Astrocyte of the spinal cord (primary cell): ENCODE data around the gene DOCK3.
"Not testable (repeated sequence)": the region's sequence is repeated elsewhere in the genome, so short reads cannot be mapped to it uniquely, and the experiment has no call there.

Experiments used
- DNase-seq: peaks from one replicate; pipeline ENCODE4 v3.0.0; 2011; ENCODE audit warnings: low read depth, low spot score
- H3K4me3 ChIP-seq: 2 replicates; pipeline ENCODE4 v1.5.1; 2011; ENCODE audit warnings: low read depth, mild to moderate bottlenecking, low read length, moderate library complexity
- in situ Hi-C: cut with HindIII; loops from 2 replicates; pipeline ENCODE4 v1.10.0; 2017; ENCODE audit warnings: low sequenced_read_pairs
- TF ChIP-seq, protein P1 (sequence below): IDR thresholded peaks from 2 replicates; pipeline ENCODE4 v1.5.1; 2012; ENCODE audit warnings: low read depth, mild to moderate bottlenecking, low read length, inconsistent platforms

DOCK3 gene

DNA sequence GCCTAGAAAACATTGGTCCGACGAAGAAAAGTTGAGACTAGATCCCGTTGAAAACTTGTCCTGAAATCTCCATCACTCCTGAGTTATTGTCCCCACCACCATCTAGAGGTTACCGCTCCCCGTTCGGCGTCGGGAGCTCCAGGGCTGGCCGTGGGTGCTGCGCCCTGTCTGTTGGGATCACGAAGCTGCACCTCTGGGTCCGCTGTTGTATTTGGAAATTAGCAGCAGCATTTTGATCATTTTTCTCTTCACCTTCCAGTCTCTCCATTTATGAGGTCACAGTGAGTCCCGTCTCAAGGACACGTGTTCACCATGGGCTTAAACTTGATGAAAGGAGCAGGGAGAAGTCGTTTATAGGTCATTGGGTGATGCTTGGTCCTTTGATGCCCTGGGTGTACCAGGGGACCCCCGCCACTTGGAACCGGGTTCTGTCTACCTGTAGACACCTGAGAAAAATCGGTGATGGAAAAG, 710.9 kb downstream of the DOCK3 start:
- in situ Hi-C loops: no loop called here
- DNase-seq: no peak
- TF ChIP-seq, protein P1, sequence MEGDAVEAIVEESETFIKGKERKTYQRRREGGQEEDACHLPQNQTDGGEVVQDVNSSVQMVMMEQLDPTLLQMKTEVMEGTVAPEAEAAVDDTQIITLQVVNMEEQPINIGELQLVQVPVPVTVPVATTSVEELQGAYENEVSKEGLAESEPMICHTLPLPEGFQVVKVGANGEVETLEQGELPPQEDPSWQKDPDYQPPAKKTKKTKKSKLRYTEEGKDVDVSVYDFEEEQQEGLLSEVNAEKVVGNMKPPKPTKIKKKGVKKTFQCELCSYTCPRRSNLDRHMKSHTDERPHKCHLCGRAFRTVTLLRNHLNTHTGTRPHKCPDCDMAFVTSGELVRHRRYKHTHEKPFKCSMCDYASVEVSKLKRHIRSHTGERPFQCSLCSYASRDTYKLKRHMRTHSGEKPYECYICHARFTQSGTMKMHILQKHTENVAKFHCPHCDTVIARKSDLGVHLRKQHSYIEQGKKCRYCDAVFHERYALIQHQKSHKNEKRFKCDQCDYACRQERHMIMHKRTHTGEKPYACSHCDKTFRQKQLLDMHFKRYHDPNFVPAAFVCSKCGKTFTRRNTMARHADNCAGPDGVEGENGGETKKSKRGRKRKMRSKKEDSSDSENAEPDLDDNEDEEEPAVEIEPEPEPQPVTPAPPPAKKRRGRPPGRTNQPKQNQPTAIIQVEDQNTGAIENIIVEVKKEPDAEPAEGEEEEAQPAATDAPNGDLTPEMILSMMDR: no peak
- H3K4me3 ChIP-seq: peak overlapping the region; percentile 96

DNA sequence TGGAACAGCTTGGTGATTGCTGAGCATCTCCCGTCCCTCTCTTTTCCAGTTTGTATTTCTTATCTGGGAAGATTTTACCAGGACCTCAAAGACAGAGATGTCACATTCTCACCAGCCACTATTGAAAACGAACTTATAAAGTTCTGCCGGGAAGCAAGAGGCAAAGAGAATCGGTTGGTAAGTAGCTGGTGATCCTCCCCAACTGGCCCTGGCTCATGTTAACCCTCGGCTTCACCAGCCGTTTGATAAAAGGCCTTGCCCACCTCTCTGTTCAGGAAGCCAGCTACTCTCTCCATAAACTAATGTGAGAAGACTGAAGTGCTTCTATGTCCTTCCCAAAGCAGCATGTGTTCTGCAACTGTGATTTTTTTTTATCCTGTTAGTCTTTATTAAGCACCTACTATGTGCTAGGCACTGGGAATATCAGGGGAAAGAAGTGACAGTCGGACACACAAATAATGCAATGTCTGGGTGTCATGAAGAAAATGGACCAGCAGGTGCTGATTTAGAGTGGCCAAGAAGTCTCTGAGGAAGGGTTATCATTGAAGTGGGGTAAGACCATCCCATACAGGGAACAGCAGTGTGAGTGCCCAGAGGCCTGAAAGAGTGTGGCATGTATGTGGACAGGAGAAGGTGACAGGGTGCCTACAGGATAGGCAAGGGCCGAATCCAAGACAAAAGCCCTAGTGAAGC, 711.6 kb downstream of the DOCK3 start:
- in situ Hi-C loops: no loop called here
- H3K4me3 ChIP-seq: peak overlapping the region; percentile 96

DNA sequence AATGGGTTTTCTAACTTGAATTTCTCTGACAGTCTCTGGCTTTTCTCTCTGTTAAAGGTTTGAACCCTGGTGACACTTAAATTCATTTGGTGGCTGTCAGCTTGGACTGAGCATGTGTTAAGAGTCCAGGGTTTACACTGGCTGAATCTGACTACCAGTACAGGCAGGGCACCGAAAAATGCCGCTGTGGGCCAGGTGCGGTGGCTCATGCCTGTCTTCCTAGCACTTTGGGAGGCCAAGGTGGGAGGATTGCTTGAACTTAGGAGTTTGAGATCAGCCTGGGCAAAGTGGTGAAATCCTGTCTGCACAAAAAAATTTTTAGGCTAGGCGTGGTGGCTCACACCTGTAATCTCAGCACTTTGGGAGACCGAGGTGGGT, 712.1 kb downstream of the DOCK3 start:
- H3K4me3 ChIP-seq: peak overlapping the region; percentile 96
- TF ChIP-seq, protein P1: no peak
- no peak for DNase-seq
- in situ Hi-C loops: no loop called here

More for the DNA sequence above, 711.6 kb downstream of the DOCK3 start:
- TF ChIP-seq, protein P1: no peak
- DNase-seq: no peak

DNA sequence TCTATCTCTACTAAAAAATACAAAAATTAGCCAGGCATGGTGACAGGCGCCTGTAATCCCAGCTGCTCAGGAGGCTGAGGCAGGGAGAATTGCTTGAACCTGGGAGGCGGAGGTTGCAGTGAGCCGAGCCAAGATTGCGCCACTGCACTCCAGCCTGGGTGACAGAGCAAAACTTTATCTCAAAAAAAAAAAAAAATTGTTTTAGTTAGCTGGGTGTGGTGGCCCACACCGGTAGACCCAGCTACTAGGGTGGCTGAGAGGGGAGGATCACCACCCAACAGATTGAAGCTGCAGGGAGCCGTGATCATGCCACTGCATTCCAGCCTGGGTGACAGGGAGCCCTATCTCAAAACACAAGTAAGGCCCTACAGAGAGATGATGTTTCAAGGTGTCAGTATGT, 712.6 kb downstream of the DOCK3 start:
- in situ Hi-C loops, DNase-seq: not testable (repeated sequence)
- H3K4me3 ChIP-seq: peak overlapping the region; percentile 10

DNA sequence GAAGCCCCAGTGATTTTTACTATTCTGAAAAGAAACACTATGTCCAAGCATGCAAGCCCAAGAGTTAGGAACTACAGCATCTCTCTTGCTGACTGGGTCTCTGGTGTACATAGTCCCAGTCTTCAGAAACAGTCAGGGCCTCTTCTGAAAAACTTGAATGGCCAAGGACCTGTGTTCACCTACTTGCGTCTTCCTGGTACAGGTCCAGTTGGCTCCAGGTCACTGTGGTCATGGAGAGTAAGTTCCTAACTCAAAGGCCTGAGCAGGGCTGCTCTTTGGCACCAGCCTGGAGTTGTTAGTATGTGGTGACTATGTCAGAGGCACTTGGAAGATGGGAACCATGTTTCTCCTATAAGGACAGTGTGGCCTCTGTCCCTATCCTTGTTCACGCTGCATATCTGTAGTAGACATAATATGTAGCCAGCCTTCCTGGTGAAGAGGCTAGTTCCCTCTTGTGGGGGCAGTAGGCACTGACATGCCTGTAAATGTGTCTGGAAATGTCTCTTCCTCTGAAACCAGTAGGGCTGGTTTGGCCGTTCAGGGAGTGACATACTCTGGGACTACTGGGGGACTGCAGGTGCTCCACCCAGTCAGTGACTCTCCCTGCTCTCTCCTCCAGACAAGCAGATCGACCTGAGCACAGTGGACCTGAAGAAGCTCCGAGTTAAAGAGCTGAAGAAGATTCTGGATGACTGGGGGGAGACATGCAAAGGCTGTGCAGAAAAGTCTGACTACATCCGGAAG, 713.7 kb downstream of the DOCK3 start:
- no peak overlapping the region for H3K4me3 ChIP-seq
- TF ChIP-seq, protein P1: peak; percentile 38
- no peak for DNase-seq
- in situ Hi-C loops: no loop called here

DNA sequence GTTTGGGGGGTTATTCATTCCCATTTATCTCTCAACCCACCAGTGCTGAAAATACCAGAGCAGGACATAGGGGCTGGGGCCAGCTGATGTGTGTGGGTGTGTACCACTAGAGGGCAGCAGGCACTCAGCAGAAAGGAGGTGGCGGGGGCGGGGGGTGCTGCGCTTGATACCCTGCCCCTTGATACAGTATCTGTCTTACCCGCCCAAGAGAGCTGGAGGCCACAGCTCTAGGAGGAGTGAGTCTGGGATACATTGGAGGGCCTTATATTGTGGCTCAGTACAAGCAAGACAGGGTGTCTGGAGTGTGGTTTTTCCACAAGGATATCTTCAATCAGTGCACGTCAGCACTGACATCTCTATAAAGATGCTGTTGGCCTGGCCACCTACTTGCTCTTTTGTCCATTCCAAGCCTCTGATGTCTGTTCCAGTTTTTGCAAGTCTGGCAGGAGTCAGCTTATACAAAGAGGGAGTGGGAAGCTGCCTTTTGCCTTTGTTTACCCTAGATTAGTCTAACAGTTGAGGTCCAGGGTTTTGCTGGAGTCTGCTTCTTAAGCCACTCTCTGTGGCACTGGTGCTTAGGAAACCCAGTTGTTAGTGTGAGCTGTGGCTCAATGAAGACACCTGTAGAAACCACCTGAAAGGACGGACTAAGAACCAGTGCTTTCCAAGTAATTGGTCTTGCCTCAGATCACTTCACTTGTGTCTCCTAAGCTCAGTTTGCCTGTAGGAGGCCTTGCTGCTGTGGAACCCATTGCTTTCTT, 714.9 kb downstream of the DOCK3 start:
- TF ChIP-seq, protein P1: peak; percentile 92
- in situ Hi-C loops: no loop called here
- DNase-seq: peak; percentile 47
- H3K4me3 ChIP-seq: no peak overlapping the region
